Adrenal gland (tissue), 12 donors: ENCODE measurements around the gene AMBP. TPM values are rescaled to one million over a fixed set of nuclear protein-coding genes. Genes with fewer than 3 reads are reported as not detected.

Source experiments
- DNase-seq, 7 donors: peaks; one replicate each; pipeline ENCODE4 v3.0.0-alpha.2; 2019 to 2020
- H3K27ac ChIP-seq, 5 donors: fragments of 200-600 bp; sonication (generic) in 4 of 5; 1 replicate in 3 of 5; 2 replicates in 2 of 5; pipeline versions ENCODE4 v1.5.1 to v1.8.0; 2016 to 2020; ENCODE audit warnings: mild to moderate bottlenecking in 1 of 5
- H3K27me3 ChIP-seq: fragments of 200-600 bp; 2 replicates; pipeline ENCODE4 v1.8.0; 2021
- H3K36me3 ChIP-seq, 2 donors: fragments of 200-600 bp; replicated peaks in 1 of 2; 1 replicate in 1 of 2; 2 replicates in 1 of 2; pipeline versions ENCODE4 v1.5.1 to v1.8.0; 2018 to 2022
- H3K4me1 ChIP-seq, 2 donors: fragments of 200-600 bp; replicated peaks in 1 of 2; 1 replicate in 1 of 2; 2 replicates in 1 of 2; pipeline versions ENCODE4 v1.5.1 to v1.8.0; 2018 to 2021
- H3K4me3 ChIP-seq, 4 donors: fragments of 200-600 bp; sonication (generic) in 3 of 4; one replicate each; pipeline ENCODE4 v1.5.1; 2016 to 2018
- H3K9me3 ChIP-seq, 3 donors: fragments of 200-600 bp; sonication (generic) in 1 of 3; replicated peaks in 1 of 3; 1 replicate in 2 of 3; 2 replicates in 1 of 3; pipeline versions ENCODE4 v1.5.1 to v1.8.0; 2016 to 2021
- CTCF ChIP-seq, 6 experiments: fragments of 450-650 bp in 4 of 6; fragments of 200-600 bp in 2 of 6; sonication (generic) in 1 of 6; IDR thresholded peaks; 1 replicate in 5 of 6; 2 replicates in 1 of 6; pipeline versions ENCODE4 v1.5.1 to v1.8.0; 2016 to 2021; ENCODE audit warnings: antibody characterized with exemption in 6 of 6, mild to moderate bottlenecking in 2 of 6, moderate library complexity in 1 of 6
- POLR2A ChIP-seq, 2 donors: fragments of 450-650 bp; IDR thresholded peaks; one replicate each; pipeline ENCODE4 v1.6.1; 2017; ENCODE audit warnings: antibody characterized with exemption in 2 of 2, mild to moderate bottlenecking in 2 of 2, moderate library complexity in 1 of 2
- WGBS, 4 donors: extraction: QIAGEN DNeasy Blood & Tissue Kit in 2 of 4; methylation state at CpG; one replicate each; pipeline versions ENCODE4 v1.1.5 to v1.1.7; 2013 to 2017; 5-methylcytosine and 5-hydroxymethylcytosine counted together
- intact Hi-C, 2 donors: fragments of 100-400 bp; cut with DNase I; formaldehyde crosslinking; loops; one replicate each; pipeline versions ENCODE4 v1.14.1 to v1.15.0; 2022 to 2023
- polyA plus RNA-seq, 3 donors: library from polyadenylated mRNA; stranded (reverse); fragments of 200-250 nt in 2 of 3; fragments of 350-450 nt in 1 of 3; fragmentation: Illumina TruSeq in 1 of 3; extraction: RNeasy Lipid Tissue Mini Kit (QIAGEN cat#74804) in 1 of 3; gene quantifications; one replicate each; pipeline ENCODE4 v1.2.3, GENCODE V29; 2013 to 2014
- total RNA-seq, 9 donors: library from RNA; depleted of rRNA in 4 of 9; stranded (reverse); fragments of >200 nt in 4 of 9; fragments of 120-200 nt in 1 of 9; fragmentation: NEBNext Ultra II Directional in 1 of 9; extraction: Animal tissue kit (Norgen Biotek cat#: 25700) in 1 of 9; gene quantifications; one replicate each; pipeline versions ENCODE4 v1.1.0 to v1.2.4, GENCODE V29; 2013 to 2023
- donor health status: healthy with polysubstance abuse.
- donor health status: Bipolar disorder and iron deficiency.
- donor health status: DM: yes; HTN: yes; CAD: no.
- donor health status: DM: no; HTN: no; CAD: no.
- donor health status: DM: no; HTN: no; CAD: no.
- donor health status: DM: yes; HTN: yes; CAD: no.

Gene AMBP
- total and polyA plus RNA-seq, 12 donors: 0.17 to 2.8 (median 0.44) TPM; not detected in 5

GRCh38 chr9:114039484-114039883 is 38.6 kb downstream of the AMBP start:
- DNase-seq: peak in 1 of 7 donors; percentile 15
- no peak for TF ChIP-seq POLR2A (IDR thresholded peaks at IDR 0.05)
- no peak for TF ChIP-seq CTCF (IDR thresholded peaks at IDR 0.05)
- 76 to 87% (median 82%) methylated on average over 5 of the region's 5 CpGs for WGBS, 4 donors
- Histone ChIP-seq H3K9me3 (no peaks in the 10 kb centered on the region), H3K27ac (no peak overlapping the region), H3K4me1 (no peaks in the 10 kb centered on the region), H3K4me3 (no peak overlapping the region), H3K27me3 (no peaks in the 10 kb centered on the region), H3K36me3 (peaks cover 0 to 38% of the 10 kb centered on the region in 2 donors)
- intact Hi-C loops: no loop called here

- no peak overlapping the region for H3K4me3 ChIP-seq
- peaks cover 0 to 38% of the 10 kb centered on the region in 2 donors for H3K36me3 ChIP-seq
- intact Hi-C loops: no loop called here
- no peaks in the 10 kb centered on the region for H3K9me3 ChIP-seq
- no peak overlapping the region for H3K27ac ChIP-seq
- WGBS, 4 donors: 92 to 97% (median 95%) methylated on average over 13 of the region's 13 CpGs
- TF ChIP-seq POLR2A (IDR thresholded peaks at IDR 0.05) (no peak), CTCF (IDR thresholded peaks at IDR 0.05) (no peak)
- DNase-seq: peak in 2 of 7 donors; percentile 13 to 15
- no peaks in the 10 kb centered on the region for H3K4me1 ChIP-seq
- no peaks in the 10 kb centered on the region for H3K27me3 ChIP-seq
These were observed 39.3 kb downstream of the AMBP start for GRCh38 chr9:114038724-114039313.

- no peaks in the 10 kb centered on the region for H3K27me3 ChIP-seq
- peak in 3 of 7 donors; percentile 7 to 43 (median 12) for DNase-seq
- no peaks in the 10 kb centered on the region for H3K9me3 ChIP-seq
- peaks cover 0 to 38% of the 10 kb centered on the region in 2 donors for H3K36me3 ChIP-seq
- H3K4me3 ChIP-seq: no peak overlapping the region
- no peak overlapping the region for H3K27ac ChIP-seq
- WGBS, 4 donors: 84 to 92% (median 88%) methylated on average over 11 to 19 of the region's 19 CpGs
- TF ChIP-seq POLR2A (IDR thresholded peaks at IDR 0.05) (no peak), CTCF (IDR thresholded peaks at IDR 0.05) (no peak)
- no peaks in the 10 kb centered on the region for H3K4me1 ChIP-seq
- intact Hi-C loops: no loop called here
These were observed 40.0 kb downstream of the AMBP start for GRCh38 chr9:114037961-114038723.

GRCh38 chr9:114037249-114037648 is 40.9 kb downstream of the AMBP start:
- Histone ChIP-seq H3K4me1 (no peaks in the 10 kb centered on the region), H3K4me3 (no peak overlapping the region), H3K36me3 (peaks cover 0 to 46% of the 10 kb centered on the region in 2 donors), H3K9me3 (no peaks in the 10 kb centered on the region), H3K27me3 (no peaks in the 10 kb centered on the region), H3K27ac (no peak overlapping the region)
- intact Hi-C loops: no loop called here
- peak in 1 of 7 donors; percentile 11 for DNase-seq
- TF ChIP-seq CTCF (IDR thresholded peaks at IDR 0.05) (no peak), POLR2A (IDR thresholded peaks at IDR 0.05) (no peak)
- WGBS, 4 donors: 83 to 91% (median 85%) methylated on average over 5 of the region's 5 CpGs
